ENCODE measurements around the gene PRKAG2.
"Not testable (repeated sequence)": the region's sequence is repeated elsewhere in the genome, so short reads cannot be mapped to it uniquely, and the experiment has no call there.

The PRKAG2 gene

GRCh38 chr7:151832656-151833055 lies 44.3 kb downstream of the PRKAG2 start:
- DNase-seq, result no peak

- DNase-seq, result no peak
Observed at GRCh38 chr7:151832138-151832537, 44.8 kb downstream of the PRKAG2 start.

GRCh38 chr7:151831606-151832005 lies 45.3 kb downstream of the PRKAG2 start:
- DNase-seq, result no peak

- no peak for DNase-seq
Observed at GRCh38 chr7:151830121-151830830, 46.6 kb downstream of the PRKAG2 start.

GRCh38 chr7:151829707-151830106 lies 47.2 kb downstream of the PRKAG2 start:
- no peak for DNase-seq

- no peak for DNase-seq
Observed at GRCh38 chr7:151827620-151828019, 49.3 kb downstream of the PRKAG2 start.

GRCh38 chr7:151826316-151826715 lies 50.6 kb downstream of the PRKAG2 start:
- DNase-seq, result not testable (repeated sequence)

- DNase-seq, result no peak
Observed at GRCh38 chr7:151825721-151826120, 51.2 kb downstream of the PRKAG2 start.

- DNase-seq, result no peak
Observed at GRCh38 chr7:151824373-151824933, 52.5 kb downstream of the PRKAG2 start.

GRCh38 chr7:151823566-151824372 lies 53.1 kb downstream of the PRKAG2 start:
- no peak for DNase-seq

GRCh38 chr7:151822541-151823181 lies 54.3 kb downstream of the PRKAG2 start:
- DNase-seq, result no peak

- DNase-seq, result no peak
Observed at GRCh38 chr7:151821806-151822540, 54.9 kb downstream of the PRKAG2 start.

- no peak for DNase-seq
Observed at GRCh38 chr7:151821226-151821625, 55.7 kb downstream of the PRKAG2 start.

- DNase-seq, result no peak
Observed at GRCh38 chr7:151820491-151821105, 56.3 kb downstream of the PRKAG2 start.

- no peak for DNase-seq
Observed at GRCh38 chr7:151819866-151820265, 57.0 kb downstream of the PRKAG2 start.

- no peak for DNase-seq
Observed at GRCh38 chr7:151818674-151819519, 58.0 kb downstream of the PRKAG2 start.

- DNase-seq, result no peak
Observed at GRCh38 chr7:151817981-151818673, 58.8 kb downstream of the PRKAG2 start.

GRCh38 chr7:151817315-151817690 lies 59.6 kb downstream of the PRKAG2 start:
- no peak for DNase-seq

GRCh38 chr7:151816562-151817314 lies 60.2 kb downstream of the PRKAG2 start:
- no peak for DNase-seq

GRCh38 chr7:151815419-151815818 lies 61.5 kb downstream of the PRKAG2 start:
- no peak for DNase-seq

All from GDM1 (cell line).